ENCODE measurements around the gene CYP2A6. TPM values are rescaled to one million over a fixed set of nuclear protein-coding genes. Genes with fewer than 3 reads are reported as not detected.
"Not testable (repeated sequence)": the region's sequence is repeated elsewhere in the genome, so short reads cannot be mapped to it uniquely, and the experiment has no call there.

CYP2A6 gene
- total RNA-seq, 4 donors from 2014 or later, result not detected

DNA sequence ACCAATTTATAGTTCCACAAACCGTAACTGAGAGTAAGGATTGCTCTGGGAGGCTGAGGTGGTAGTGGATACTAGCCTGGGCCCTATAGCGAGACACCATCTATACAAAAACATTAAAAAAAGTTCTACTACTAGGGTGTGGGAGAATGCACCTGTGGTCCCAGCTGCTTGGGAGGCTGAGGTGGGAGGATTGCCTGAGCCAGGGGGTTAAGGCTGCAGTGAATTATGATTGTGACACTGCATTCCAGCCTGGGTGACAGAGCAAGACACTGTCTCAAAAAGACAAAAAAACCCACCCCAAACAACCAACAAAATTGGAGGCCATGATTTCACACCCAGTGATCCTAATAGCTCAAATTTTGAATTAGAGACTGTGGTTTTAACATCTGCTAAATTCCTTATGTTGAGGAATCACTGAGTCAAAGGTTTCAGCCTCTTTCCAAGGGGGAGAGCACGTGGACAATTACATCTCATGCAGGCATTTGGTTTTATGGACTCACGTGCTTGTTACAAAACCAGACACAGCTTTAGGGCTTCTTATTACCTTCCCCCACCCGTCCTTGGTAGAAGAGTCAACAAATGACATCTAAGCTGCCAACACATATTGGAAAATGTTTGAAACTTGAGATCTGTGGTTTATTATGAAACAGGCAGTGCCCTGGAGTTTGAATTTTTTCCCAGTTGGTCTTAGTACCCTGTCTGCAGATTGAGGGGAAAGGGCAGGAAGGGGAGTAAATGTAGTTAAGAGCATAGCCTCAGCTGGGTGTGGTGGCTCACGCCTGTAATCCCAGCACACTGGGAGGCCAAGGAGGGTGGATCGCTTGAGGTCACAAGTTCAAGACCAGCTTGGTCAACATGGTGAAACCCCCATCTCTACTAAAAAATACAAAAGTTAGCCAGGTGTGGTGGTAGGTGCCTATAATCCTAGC is 18.5 kb downstream of the CYP2A6 start:
- intact Hi-C loops (cut with DNase I), result no loop called here
- no peak for TF ChIP-seq POLR2AphosphoS5 (IDR thresholded peaks at IDR 0.05)
- no peak for TF ChIP-seq POLR2A (IDR thresholded peaks at IDR 0.05; ENCODE audit: low read depth)
- no peak for TF ChIP-seq EP300 (IDR thresholded peaks at IDR 0.05)
- TF ChIP-seq, protein P1, sequence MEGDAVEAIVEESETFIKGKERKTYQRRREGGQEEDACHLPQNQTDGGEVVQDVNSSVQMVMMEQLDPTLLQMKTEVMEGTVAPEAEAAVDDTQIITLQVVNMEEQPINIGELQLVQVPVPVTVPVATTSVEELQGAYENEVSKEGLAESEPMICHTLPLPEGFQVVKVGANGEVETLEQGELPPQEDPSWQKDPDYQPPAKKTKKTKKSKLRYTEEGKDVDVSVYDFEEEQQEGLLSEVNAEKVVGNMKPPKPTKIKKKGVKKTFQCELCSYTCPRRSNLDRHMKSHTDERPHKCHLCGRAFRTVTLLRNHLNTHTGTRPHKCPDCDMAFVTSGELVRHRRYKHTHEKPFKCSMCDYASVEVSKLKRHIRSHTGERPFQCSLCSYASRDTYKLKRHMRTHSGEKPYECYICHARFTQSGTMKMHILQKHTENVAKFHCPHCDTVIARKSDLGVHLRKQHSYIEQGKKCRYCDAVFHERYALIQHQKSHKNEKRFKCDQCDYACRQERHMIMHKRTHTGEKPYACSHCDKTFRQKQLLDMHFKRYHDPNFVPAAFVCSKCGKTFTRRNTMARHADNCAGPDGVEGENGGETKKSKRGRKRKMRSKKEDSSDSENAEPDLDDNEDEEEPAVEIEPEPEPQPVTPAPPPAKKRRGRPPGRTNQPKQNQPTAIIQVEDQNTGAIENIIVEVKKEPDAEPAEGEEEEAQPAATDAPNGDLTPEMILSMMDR (IDR thresholded peaks at IDR 0.05), result no peak
- DNase-seq (ENCODE audit: extremely low spot score), result no peak
- no peaks in the 10 kb centered on the region for H3K27me3 ChIP-seq
- H3K9me3 ChIP-seq, result no peaks in the 10 kb centered on the region
- H3K27ac ChIP-seq (replicated peaks in 1 of 4), result no peak overlapping the region
- H3K36me3 ChIP-seq, result peaks cover 9 to 23% (median 15%) of the 10 kb centered on the region in 4 donors
- H3K4me1 ChIP-seq, result no peaks in the 10 kb centered on the region
- no peak overlapping the region for H3K4me3 ChIP-seq
- WGBS, result 68% methylated on average over 6 of the region's 7 CpGs

DNA sequence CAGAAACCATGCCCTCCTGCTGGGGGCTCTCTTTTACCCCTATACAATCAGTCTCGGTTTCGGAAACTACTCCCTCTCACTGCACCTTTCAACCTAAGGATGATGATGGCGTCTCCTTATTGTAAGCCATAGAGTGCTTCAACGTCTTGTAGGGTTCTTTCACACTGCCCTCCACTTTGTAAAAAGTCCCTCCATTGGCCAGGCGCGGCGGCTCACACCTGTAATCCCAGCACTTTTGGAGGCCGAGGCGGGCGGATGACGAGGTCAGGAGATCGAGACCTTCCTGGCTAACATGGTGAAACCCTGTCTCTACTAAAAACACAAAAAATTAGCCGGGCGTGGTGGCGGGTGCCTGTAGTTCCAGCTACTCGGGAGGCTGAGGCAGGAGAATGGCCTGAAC is 19.5 kb downstream of the CYP2A6 start:
- H3K4me1 ChIP-seq; intact Hi-C loops (cut with DNase I); H3K27ac ChIP-seq (replicated peaks in 1 of 4); H3K27me3 ChIP-seq; H3K9me3 ChIP-seq; H3K4me3 ChIP-seq; DNase-seq (ENCODE audit: extremely low spot score): not testable (repeated sequence)
- H3K36me3 ChIP-seq, result peaks cover 9 to 26% (median 18%) of the 10 kb centered on the region in 4 donors
- WGBS, result 94% methylated on average over 16 of the region's 16 CpGs

- Histone ChIP-seq H3K4me1 (no peaks in the 10 kb centered on the region), H3K27ac (replicated peaks in 1 of 4) (no peak overlapping the region), H3K36me3 (peaks cover 9 to 26% (median 18%) of the 10 kb centered on the region in 4 donors), H3K4me3 (no peak overlapping the region), H3K9me3 (no peaks in the 10 kb centered on the region), H3K27me3 (no peaks in the 10 kb centered on the region)
- intact Hi-C loops (cut with DNase I), result no loop called here
- no peak for TF ChIP-seq POLR2A (IDR thresholded peaks at IDR 0.05; ENCODE audit: low read depth)
- no peak for TF ChIP-seq POLR2AphosphoS5 (IDR thresholded peaks at IDR 0.05)
- TF ChIP-seq EP300 (IDR thresholded peaks at IDR 0.05), result no peak
- TF ChIP-seq, protein P1 (IDR thresholded peaks at IDR 0.05), result no peak
- DNase-seq (ENCODE audit: extremely low spot score), result no peak
These were observed 21.0 kb downstream of the CYP2A6 start for GRCh38 chr19:40829205-40829604.

DNA sequence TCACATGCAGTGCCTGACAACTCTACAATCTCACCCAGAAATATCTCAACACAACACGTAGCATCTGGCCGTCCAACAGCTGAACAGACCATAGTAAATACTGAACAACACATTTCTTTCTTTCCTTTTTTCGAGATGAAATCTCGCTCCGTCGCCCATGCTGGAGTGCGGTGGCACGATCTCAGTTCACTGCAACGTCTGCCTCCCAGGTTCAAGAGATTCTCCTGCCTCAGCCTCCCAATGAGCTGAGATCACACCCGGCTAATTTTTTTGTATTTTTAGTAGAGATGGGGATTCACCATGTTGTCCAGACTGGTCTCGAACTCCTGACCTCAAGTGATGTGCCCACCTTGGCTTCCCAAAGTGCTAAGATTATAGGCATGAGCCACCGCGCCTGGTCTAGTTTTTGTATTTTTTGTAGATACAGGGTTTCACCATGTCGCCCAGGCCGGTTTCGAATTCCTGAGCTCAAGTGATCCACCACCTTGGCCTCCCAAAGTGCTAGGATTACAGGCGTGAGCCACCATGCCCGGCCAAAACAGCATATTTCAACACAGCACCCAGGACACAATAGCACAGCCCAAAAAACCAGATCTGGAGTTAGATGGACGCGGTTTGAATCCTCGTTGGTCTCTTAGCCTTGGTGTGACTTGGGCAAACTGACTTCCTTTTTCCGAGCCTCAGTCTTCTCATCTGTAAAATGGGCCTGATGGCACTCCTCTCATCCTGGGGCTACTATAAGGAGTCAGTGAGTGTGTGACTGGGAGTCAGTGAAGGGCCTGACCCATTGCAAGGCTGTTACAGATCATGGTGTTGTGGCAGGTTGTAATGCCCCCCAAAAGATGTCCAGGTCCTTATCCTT is 22.6 kb downstream of the CYP2A6 start:
- Histone ChIP-seq H3K9me3 (no peaks in the 10 kb centered on the region), H3K27me3 (no peaks in the 10 kb centered on the region), H3K4me1 (peaks cover 0 to 14% (median 3%) of the 10 kb centered on the region in 4 donors), H3K27ac (replicated peaks in 1 of 4) (no peak overlapping the region), H3K36me3 (peaks cover 9 to 26% (median 18%) of the 10 kb centered on the region in 4 donors), H3K4me3 (no peak overlapping the region)
- intact Hi-C loops (cut with DNase I), result no loop called here
- no peak for DNase-seq (ENCODE audit: extremely low spot score)
- TF ChIP-seq EP300 (IDR thresholded peaks at IDR 0.05), result no peak
- no peak for TF ChIP-seq POLR2A (IDR thresholded peaks at IDR 0.05; ENCODE audit: low read depth)
- TF ChIP-seq, protein P1 (IDR thresholded peaks at IDR 0.05), result no peak
- no peak for TF ChIP-seq POLR2AphosphoS5 (IDR thresholded peaks at IDR 0.05)
- WGBS, result 95% methylated on average over 22 of the region's 22 CpGs

DNA sequence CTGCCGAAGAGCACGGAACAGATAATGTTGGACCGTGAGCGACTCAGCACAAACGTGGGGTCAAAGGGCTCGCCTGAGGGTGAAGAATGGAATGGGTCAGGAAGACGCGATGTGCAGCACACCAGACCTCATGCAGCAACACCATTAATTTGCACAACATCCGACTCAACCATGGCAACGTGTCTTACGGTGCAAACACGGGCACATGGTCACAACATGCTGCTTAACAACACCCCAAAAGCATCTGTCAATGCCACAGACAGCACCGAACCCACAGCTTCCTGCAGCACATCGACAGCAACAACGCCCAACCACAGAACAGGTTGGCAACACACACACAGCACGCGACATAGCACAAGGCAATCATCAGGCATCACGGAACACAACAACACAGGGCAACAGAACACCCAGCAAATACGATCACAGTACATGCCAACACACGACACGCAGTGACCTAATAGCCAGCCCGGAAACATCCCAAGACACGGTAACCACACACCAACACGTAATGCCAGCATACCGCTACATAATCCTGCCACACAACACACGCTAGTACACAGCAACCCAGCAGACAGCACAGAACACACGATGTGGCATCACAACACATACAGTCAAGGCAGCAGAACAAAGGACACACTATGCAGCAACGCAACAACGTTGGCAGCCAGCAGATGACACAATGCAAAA is 23.4 kb downstream of the CYP2A6 start:
- not testable (repeated sequence) for DNase-seq (ENCODE audit: extremely low spot score)
- 78% methylated on average over 28 of the region's 29 CpGs for WGBS

GRCh38 chr19:40826312-40826698 is 23.9 kb downstream of the CYP2A6 start:
- H3K9me3 ChIP-seq; H3K4me3 ChIP-seq; intact Hi-C loops (cut with DNase I); H3K27me3 ChIP-seq; DNase-seq (ENCODE audit: extremely low spot score); H3K27ac ChIP-seq (replicated peaks in 1 of 4): not testable (repeated sequence)
- Histone ChIP-seq H3K4me1 (peaks cover 0 to 14% (median 4%) of the 10 kb centered on the region in 4 donors), H3K36me3 (peaks cover 9 to 26% (median 18%) of the 10 kb centered on the region in 4 donors)
- WGBS, result 86% methylated on average over 9 of the region's 14 CpGs

More for the DNA sequence above, 23.4 kb downstream of the CYP2A6 start:
- H3K27ac ChIP-seq (replicated peaks in 1 of 4); intact Hi-C loops (cut with DNase I); H3K4me3 ChIP-seq; H3K27me3 ChIP-seq; H3K9me3 ChIP-seq: not testable (repeated sequence)
- H3K4me1 ChIP-seq, result peaks cover 0 to 14% (median 4%) of the 10 kb centered on the region in 4 donors
- peaks cover 9 to 26% (median 18%) of the 10 kb centered on the region in 4 donors for H3K36me3 ChIP-seq

DNA sequence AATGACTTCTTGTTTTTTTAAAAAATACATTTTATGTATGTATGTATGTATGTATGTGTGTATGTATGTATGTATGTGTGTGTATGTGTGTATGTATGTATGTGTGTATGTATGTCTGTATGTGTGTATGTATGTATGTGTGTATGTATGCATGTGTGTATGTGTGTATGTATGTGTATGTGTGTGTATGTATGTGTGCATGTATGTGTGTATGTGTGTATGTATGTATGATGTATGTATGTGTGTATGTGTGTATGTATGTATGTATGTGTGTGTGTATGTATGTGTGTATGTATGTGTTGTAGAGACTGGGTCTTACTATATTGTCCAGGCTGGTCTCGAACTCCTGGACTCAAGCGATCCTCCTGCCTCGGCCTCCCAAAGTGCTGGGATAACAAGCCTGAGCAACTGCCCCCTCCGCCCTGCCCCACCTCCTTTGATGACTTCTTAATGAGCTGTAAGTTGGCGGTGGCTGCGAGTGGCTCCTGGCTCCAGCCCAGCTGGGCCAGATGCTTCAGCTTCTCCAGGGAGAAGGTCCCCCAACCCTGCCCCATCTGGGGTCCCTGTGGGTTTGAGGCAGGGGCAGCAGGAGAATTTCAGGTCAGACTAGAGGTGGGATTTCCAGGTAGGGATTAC is 24.7 kb downstream of the CYP2A6 start:
- intact Hi-C loops (cut with DNase I); DNase-seq (ENCODE audit: extremely low spot score); H3K4me3 ChIP-seq; H3K27me3 ChIP-seq; H3K9me3 ChIP-seq; H3K27ac ChIP-seq (replicated peaks in 1 of 4): not testable (repeated sequence)
- WGBS, result 95% methylated on average over 3 of the region's 6 CpGs
- peaks cover 9 to 26% (median 18%) of the 10 kb centered on the region in 4 donors for H3K36me3 ChIP-seq
- peaks cover 0 to 14% (median 4%) of the 10 kb centered on the region in 4 donors for H3K4me1 ChIP-seq

Data from esophagus muscularis mucosa (tissue), 4 donors.